K562 (cell line): Measurements from ENCODE around the gene PACS2.

Experiments used
- ARID3A ChIP-seq: IDR thresholded peaks from 2 replicates; pipeline ENCODE4 v1.6.1; 2012; ENCODE audit warnings: low read depth, low read length, improper control_type of control experiment, borderline replicate concordance
- CTCF ChIP-seq, 3 experiments: IDR thresholded peaks in 2 of 3; conservative IDR thresholded peaks in 1 of 3; 2 replicates each; pipeline ENCODE4 v1.5.1; 2011 to 2012; ENCODE audit warnings: low read length in 3 of 3, mild to moderate bottlenecking in 3 of 3, control low read depth in 2 of 3, improper control_type of control experiment in 1 of 3, inconsistent platforms in 1 of 3, low read depth in 1 of 3, mixed read lengths in 1 of 3, moderate library complexity in 1 of 3; ENCODE audit not compliant: insufficient read depth in 2 of 3
- POLR2AphosphoS5 ChIP-seq: IDR thresholded peaks from 2 replicates; pipeline ENCODE4 v1.6.1; 2011; ENCODE audit warnings: mild to moderate bottlenecking, low read depth, low read length, moderate library complexity; ENCODE audit not compliant: control insufficient read depth, insufficient read depth
- RERE ChIP-seq: sonication (generic); formaldehyde crosslinking; IDR thresholded peaks from 2 replicates; pipeline ENCODE4 v1.8.0; 2023; ENCODE audit warnings: missing genetic modification reagents, mild to moderate bottlenecking, borderline replicate concordance

GRCh38 chr14:105417690-105418121, 103.2 kb downstream of the PACS2 start:
- TF ChIP-seq POLR2AphosphoS5 (no peak), ARID3A (no peak), CTCF (IDR thresholded peaks at IDR 0.05 in 2 of 3, conservative IDR thresholded peaks at IDR 0.05 in 1 of 3; ENCODE audit: insufficient read depth in 2 of 3, low read depth in 1 of 3, low read length in 3 of 3) (no peak), RERE (CRISPR knock-in tag) (no peak)
